BLaER1 (cell line): ENCODE measurements around the gene NAT10.

ENCODE experiments used
- H3K27ac ChIP-seq: shearing (Covaris generic); formaldehyde crosslinking; 2 replicates; pipeline ENCODE4 v1.8.1; 2022
- H3K27me3 ChIP-seq: shearing (Covaris generic); formaldehyde crosslinking; 2 replicates; pipeline ENCODE4 v1.8.1; 2022
- H3K36me3 ChIP-seq: shearing (Covaris generic); formaldehyde crosslinking; 2 replicates; pipeline ENCODE4 v1.8.1; 2022
- H3K4me1 ChIP-seq: shearing (Covaris generic); formaldehyde crosslinking; 2 replicates; pipeline ENCODE4 v1.8.1; 2022
- H3K4me2 ChIP-seq: shearing (Covaris generic); formaldehyde crosslinking; 2 replicates; pipeline ENCODE4 v1.8.1; 2022
- H3K4me3 ChIP-seq: shearing (Covaris generic); formaldehyde crosslinking; 2 replicates; pipeline ENCODE4 v1.8.1; 2022
- H3K9ac ChIP-seq: shearing (Covaris generic); formaldehyde crosslinking; 2 replicates; pipeline ENCODE4 v1.8.1; 2022
- H3K9me3 ChIP-seq: shearing (Covaris generic); formaldehyde crosslinking; 2 replicates; pipeline ENCODE4 v1.8.1; 2022
- H4K20me1 ChIP-seq: shearing (Covaris generic); formaldehyde crosslinking; 2 replicates; pipeline ENCODE4 v1.8.1; 2022
- Cebpa-rat ChIP-seq: shearing (Covaris generic); IDR thresholded peaks from 2 replicates; pipeline ENCODE4 v1.8.1; 2022

Gene NAT10

GRCh38 chr11:34155057-34155756 is 49.8 kb downstream of the NAT10 start:
- peak overlapping the region; percentile 83 for H3K4me2 ChIP-seq
- H3K4me3 ChIP-seq, result no peak overlapping the region

DNA sequence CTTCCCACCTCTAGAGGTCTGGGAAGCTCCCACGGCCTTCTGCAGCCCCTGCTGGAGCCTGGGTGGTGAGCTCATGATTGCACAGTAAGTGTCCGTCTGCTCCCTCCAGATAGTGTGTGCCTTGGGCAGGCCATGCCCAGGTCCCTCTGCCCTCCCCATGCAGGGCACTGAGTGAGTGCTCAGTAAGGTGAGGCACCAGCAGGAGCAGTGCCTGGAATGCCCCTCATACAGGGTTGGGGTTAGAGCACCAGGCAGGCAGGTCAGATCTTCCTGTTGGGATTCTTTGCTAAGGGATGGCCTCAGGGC is 50.3 kb downstream of the NAT10 start:
- H3K4me2 ChIP-seq, result no peak overlapping the region
- H3K9ac ChIP-seq, result 0 out of 2 replicates have a peak overlapping the region, but pooled peaks have one; percentile 38
- H3K4me3 ChIP-seq, result no peak overlapping the region
- peaks cover 38% of the 10 kb centered on the region for H4K20me1 ChIP-seq
- H3K36me3 ChIP-seq, result peaks cover 27% of the 10 kb centered on the region
- no peaks in the 10 kb centered on the region for H3K9me3 ChIP-seq
- peaks cover 61% of the 10 kb centered on the region for H3K4me1 ChIP-seq
- no peaks in the 10 kb centered on the region for H3K27me3 ChIP-seq
- H3K27ac ChIP-seq, result 0 out of 2 replicates have a peak overlapping the region, but pooled peaks have one; percentile 66
- no peak for TF ChIP-seq Cebpa-rat

More at GRCh38 chr11:34155057-34155756, 49.8 kb downstream of the NAT10 start:
- Histone ChIP-seq H3K27me3 (no peaks in the 10 kb centered on the region), H3K36me3 (peaks cover 32% of the 10 kb centered on the region), H3K9ac (peak overlapping the region; percentile 38), H3K9me3 (no peaks in the 10 kb centered on the region), H4K20me1 (peaks cover 38% of the 10 kb centered on the region), H3K4me1 (peaks cover 57% of the 10 kb centered on the region), H3K27ac (peak overlapping the region; percentile 66)
- no peak for TF ChIP-seq Cebpa-rat

- no peak overlapping the region for H3K4me3 ChIP-seq
- no peak for TF ChIP-seq Cebpa-rat
- peaks cover 75% of the 10 kb centered on the region for H3K4me1 ChIP-seq
- H3K4me2 ChIP-seq, result no peak overlapping the region
- H3K36me3 ChIP-seq, result peaks cover 17% of the 10 kb centered on the region
- no peaks in the 10 kb centered on the region for H3K27me3 ChIP-seq
- H3K9ac ChIP-seq, result no peak overlapping the region
- no peak overlapping the region for H3K27ac ChIP-seq
- no peaks in the 10 kb centered on the region for H3K9me3 ChIP-seq
- H4K20me1 ChIP-seq, result peaks cover 37% of the 10 kb centered on the region
These were observed 51.7 kb downstream of the NAT10 start for GRCh38 chr11:34157163-34157562.

DNA sequence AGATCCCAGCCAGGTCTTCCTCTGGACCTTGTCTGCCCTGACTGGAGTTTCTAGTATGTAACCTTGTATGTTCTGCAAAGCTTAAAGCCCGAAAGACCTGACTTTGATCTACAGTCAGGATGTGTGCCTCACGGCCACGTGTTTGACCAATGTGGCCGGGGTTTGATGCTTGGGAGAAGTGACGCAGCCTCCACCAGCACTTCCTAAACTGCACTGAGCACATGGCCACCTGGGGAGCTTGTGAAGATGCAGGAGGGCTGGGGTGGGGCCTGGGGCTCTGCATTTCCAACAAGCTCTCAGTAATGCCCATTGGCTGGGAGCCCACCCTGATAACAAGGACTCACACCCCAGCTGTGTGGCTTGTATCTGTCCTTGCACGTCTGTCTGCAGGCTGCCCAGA is 53.2 kb downstream of the NAT10 start:
- Histone ChIP-seq H4K20me1 (peaks cover 22% of the 10 kb centered on the region), H3K4me2 (peak overlapping the region; percentile 58), H3K27ac (no peak overlapping the region), H3K27me3 (no peaks in the 10 kb centered on the region), H3K9me3 (no peaks in the 10 kb centered on the region), H3K36me3 (peaks cover 12% of the 10 kb centered on the region; the same call in 1 of the 2 replicates), H3K9ac (no peak overlapping the region), H3K4me3 (no peak overlapping the region), H3K4me1 (peaks cover 61% of the 10 kb centered on the region)
- no peak for TF ChIP-seq Cebpa-rat

- Histone ChIP-seq H3K9me3 (no peaks in the 10 kb centered on the region), H3K4me3 (no peak overlapping the region), H3K27ac (no peak overlapping the region), H3K4me1 (peaks cover 46% of the 10 kb centered on the region), H3K36me3 (peaks cover 8% of the 10 kb centered on the region; the same call in 1 of the 2 replicates), H4K20me1 (0 out of 2 replicates have a peak, but pooled peaks cover 7% of the 10 kb centered on the region), H3K27me3 (no peaks in the 10 kb centered on the region), H3K4me2 (peak overlapping the region; percentile 32; the same call in 1 of the 2 replicates), H3K9ac (no peak overlapping the region)
- no peak for TF ChIP-seq Cebpa-rat
These were observed 54.8 kb downstream of the NAT10 start for GRCh38 chr11:34160049-34160721.

DNA sequence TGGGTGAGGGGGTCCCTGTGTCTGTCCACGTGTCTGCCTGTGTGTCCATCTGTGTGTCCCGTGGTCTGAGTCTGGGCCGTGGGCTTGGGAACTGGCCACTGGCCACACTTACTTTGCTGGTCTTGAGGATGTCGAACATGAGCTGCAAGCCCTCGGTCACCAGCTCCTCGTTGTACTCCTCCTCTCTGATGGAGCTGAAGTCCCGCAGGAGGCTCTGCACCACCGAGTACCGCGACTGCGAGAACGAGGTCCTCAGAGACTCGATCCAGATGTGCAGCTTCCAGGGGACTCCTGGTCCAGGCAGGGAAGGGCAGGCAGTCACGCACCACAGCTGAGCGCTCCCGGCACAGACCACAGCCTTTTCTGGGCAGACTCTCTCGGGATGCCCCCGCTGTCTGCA is 55.4 kb downstream of the NAT10 start:
- H3K27ac ChIP-seq, result no peak overlapping the region
- H3K9ac ChIP-seq, result no peak overlapping the region
- TF ChIP-seq Cebpa-rat, result no peak
- peak overlapping the region; percentile 70 for H3K4me2 ChIP-seq
- H3K4me1 ChIP-seq, result peaks cover 41% of the 10 kb centered on the region
- H3K36me3 ChIP-seq, result peaks cover 4% of the 10 kb centered on the region; the same call in 1 of the 2 replicates
- no peak overlapping the region for H3K4me3 ChIP-seq
- no peaks in the 10 kb centered on the region for H3K27me3 ChIP-seq
- 0 out of 2 replicates have a peak, but pooled peaks cover 1% of the 10 kb centered on the region for H4K20me1 ChIP-seq
- H3K9me3 ChIP-seq, result no peaks in the 10 kb centered on the region

DNA sequence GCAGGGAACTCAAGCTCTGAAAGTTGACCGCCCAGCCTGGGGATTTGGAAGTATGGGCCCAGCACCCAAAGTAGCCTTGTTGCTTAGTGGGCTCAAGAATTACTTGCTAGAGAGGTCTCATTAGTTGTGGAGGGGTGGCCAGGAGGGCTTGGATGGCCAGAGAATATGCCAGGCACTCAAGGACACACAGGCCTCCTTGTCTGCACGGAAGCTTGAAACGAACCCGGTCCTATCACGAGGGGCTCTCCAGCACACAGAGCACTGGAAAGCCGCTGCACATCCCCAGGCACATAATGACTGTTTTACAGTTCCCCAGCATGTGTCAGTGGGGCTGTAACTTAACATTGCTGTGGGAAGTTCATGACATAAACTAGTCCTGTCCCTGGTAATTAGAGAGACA is 55.9 kb downstream of the NAT10 start:
- Histone ChIP-seq H4K20me1 (no peaks in the 10 kb centered on the region), H3K9me3 (no peaks in the 10 kb centered on the region), H3K9ac (no peak overlapping the region), H3K36me3 (no peaks in the 10 kb centered on the region), H3K27ac (no peak overlapping the region), H3K4me3 (no peak overlapping the region), H3K4me1 (peaks cover 41% of the 10 kb centered on the region), H3K27me3 (no peaks in the 10 kb centered on the region), H3K4me2 (peak overlapping the region; percentile 70)
- no peak for TF ChIP-seq Cebpa-rat

GRCh38 chr11:34161812-34162492 is 56.5 kb downstream of the NAT10 start:
- H3K36me3 ChIP-seq, result no peaks in the 10 kb centered on the region
- no peak overlapping the region for H3K9ac ChIP-seq
- peak overlapping the region; percentile 70 for H3K4me2 ChIP-seq
- no peak overlapping the region for H3K4me3 ChIP-seq
- no peaks in the 10 kb centered on the region for H4K20me1 ChIP-seq
- H3K4me1 ChIP-seq, result peaks cover 41% of the 10 kb centered on the region
- no peaks in the 10 kb centered on the region for H3K27me3 ChIP-seq
- TF ChIP-seq Cebpa-rat, result no peak
- no peak overlapping the region for H3K27ac ChIP-seq
- H3K9me3 ChIP-seq, result no peaks in the 10 kb centered on the region

DNA sequence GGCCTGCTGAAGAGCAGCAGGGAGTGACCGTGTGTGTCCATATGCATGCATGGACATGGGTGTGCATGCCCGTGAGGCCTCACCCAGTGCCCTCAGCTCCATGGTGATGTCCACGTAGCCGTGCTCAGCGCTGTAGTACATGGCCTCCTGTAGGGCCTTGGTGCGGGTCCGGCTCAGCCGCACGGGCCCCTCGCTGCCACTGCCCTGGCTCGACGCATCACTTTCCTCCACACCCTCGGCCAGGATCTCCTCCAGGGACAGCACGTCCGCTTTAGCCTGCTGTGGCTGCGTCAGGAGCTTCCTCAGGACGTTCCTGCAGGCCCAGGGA is 57.0 kb downstream of the NAT10 start:
- H3K4me3 ChIP-seq, result no peak overlapping the region
- H3K36me3 ChIP-seq, result no peaks in the 10 kb centered on the region
- H4K20me1 ChIP-seq, result no peaks in the 10 kb centered on the region
- H3K4me2 ChIP-seq, result no peak overlapping the region
- H3K27ac ChIP-seq, result no peak overlapping the region
- no peak for TF ChIP-seq Cebpa-rat
- H3K27me3 ChIP-seq, result no peaks in the 10 kb centered on the region
- no peaks in the 10 kb centered on the region for H3K9me3 ChIP-seq
- H3K4me1 ChIP-seq, result peaks cover 41% of the 10 kb centered on the region
- no peak overlapping the region for H3K9ac ChIP-seq

GRCh38 chr11:34162856-34163255 is 57.4 kb downstream of the NAT10 start:
- no peak overlapping the region for H3K27ac ChIP-seq
- H3K4me3 ChIP-seq, result no peak overlapping the region
- H3K36me3 ChIP-seq, result no peaks in the 10 kb centered on the region
- no peak overlapping the region for H3K4me2 ChIP-seq
- H3K9me3 ChIP-seq, result no peaks in the 10 kb centered on the region
- H4K20me1 ChIP-seq, result no peaks in the 10 kb centered on the region
- peaks cover 41% of the 10 kb centered on the region for H3K4me1 ChIP-seq
- no peak overlapping the region for H3K9ac ChIP-seq
- H3K27me3 ChIP-seq, result no peaks in the 10 kb centered on the region
- no peak for TF ChIP-seq Cebpa-rat
